Gastroesophageal sphincter (tissue), 2 donors: ENCODE measurements around the gene FAM50B.

Experiments used
- EP300 ChIP-seq: sonication (generic); formaldehyde crosslinking; IDR thresholded peaks from one replicate; pipeline ENCODE4 v1.6.1; 2017; ENCODE audit warnings: antibody characterized with exemption, mild to moderate bottlenecking
- POLR2A ChIP-seq, 2 donors: fragments of 450-650 bp; IDR thresholded peaks; one replicate each; pipeline ENCODE4 v1.6.1; 2017; ENCODE audit warnings: antibody characterized with exemption in 2 of 2, mild to moderate bottlenecking in 2 of 2, moderate library complexity in 1 of 2

DNA sequence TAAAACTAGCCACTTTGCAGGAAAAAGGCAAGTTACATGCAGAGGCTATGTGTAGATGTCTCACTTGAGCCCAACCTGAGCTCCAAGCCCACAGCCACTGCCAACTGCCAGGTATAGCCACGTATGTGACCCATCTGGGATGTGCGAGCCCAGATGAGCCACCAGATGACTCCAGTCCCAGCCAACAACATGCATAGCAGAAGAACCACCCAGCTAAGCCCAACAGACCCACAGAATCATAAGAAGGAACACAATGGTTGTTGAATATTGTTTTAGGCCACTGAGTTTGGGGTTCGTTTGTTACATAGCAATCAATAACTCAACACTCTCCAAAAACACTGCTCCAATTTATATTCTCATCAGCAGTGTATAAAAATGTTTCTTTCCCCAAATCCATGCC is 16.3 kb downstream of the FAM50B start:
- TF ChIP-seq EP300 (no peak), POLR2A (IDR thresholded peaks at IDR 0.05) (no peak)
